HG03342 (cell line): ENCODE measurements around the gene ELMO1.
A peak's percentile ranks its signal among the peaks of the same experiment; 100 is the strongest.

Experiments
- ATAC-seq: cut with Tn5 transposase; IDR thresholded peaks from one replicate; pipeline ENCODE4 v1.9.1; 2021; ENCODE audit warnings: mild to moderate bottlenecking, moderate library complexity; ENCODE audit not compliant: unreplicated experiment

Gene ELMO1

DNA sequence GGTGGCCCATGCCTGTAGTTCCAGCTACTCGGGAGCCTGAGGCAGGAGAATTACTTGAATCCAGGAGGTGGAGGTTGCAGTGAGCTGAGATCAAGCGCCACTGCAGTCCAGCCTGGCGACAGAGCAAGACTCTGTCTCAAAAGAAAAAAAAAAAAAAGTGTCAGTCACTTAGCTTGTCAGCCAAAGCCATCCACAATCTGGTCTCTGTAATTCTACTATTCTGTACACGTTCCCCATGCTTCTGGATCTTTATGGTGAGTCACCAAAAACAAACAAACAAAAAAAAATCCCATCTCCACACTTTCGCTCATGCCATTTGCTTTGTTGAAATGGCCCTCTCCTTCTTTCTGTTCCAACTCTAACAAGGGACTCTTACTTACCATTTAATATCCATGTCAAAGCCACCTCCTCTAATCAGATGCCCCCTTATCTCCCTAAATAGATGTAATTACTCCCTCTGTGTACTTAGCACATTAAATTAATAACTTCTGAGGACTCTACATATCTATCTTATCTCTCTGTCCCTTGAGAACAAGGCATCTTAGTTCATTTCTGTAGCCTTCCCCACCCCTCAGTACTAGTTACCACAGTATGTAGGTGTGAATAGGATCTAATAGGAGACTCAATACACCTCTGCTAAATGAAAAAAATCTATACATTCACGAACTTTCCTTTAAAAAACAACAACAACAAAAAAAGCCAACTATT is 128.4 kb downstream of the ELMO1 start:
- ATAC-seq = no peak

DNA sequence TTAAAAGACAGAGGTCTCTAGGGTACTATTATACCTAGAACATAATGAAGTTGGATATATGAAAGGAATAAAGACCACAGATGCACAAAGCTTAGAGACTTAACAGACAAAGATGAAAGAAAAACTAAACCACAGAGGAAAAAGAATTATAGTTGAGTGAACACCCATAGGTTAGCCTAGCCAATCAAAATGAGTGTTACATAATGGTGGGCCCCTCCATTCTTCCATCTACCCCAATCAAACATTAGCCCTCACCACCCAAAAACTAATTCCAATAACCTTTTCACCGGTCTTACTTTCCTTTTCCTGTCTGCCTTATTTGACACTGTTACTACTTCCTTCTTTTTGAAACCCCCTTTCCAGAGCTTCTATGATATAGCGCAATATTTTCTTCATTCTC is 130.1 kb downstream of the ELMO1 start:
- no peak for ATAC-seq

GRCh38 chr7:37315772-37316715 is 132.6 kb downstream of the ELMO1 start:
- ATAC-seq = no peak

GRCh38 chr7:37312608-37313007 is 136.1 kb downstream of the ELMO1 start:
- ATAC-seq = no peak

DNA sequence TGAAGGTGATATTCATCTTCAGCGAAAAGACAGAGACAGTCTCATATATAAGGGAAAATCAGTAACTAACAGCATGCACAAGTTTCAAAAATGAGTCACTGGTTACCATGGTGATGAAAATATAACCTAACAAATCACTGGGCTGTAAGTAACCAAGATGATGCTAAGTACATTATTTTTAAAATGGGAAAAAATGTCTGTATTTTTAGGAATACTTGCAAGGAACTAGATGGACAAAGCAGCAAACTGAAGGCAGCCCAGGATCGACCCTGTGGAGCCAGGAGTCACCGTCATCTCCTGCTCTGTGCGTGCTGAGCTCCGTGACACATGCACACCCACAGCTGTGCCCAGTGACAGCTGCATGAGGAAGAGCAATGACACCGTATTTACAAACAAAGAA is 137.3 kb downstream of the ELMO1 start:
- peak; percentile 53 for ATAC-seq

- no peak for ATAC-seq
These were observed 138.2 kb downstream of the ELMO1 start for GRCh38 chr7:37310327-37311080.

DNA sequence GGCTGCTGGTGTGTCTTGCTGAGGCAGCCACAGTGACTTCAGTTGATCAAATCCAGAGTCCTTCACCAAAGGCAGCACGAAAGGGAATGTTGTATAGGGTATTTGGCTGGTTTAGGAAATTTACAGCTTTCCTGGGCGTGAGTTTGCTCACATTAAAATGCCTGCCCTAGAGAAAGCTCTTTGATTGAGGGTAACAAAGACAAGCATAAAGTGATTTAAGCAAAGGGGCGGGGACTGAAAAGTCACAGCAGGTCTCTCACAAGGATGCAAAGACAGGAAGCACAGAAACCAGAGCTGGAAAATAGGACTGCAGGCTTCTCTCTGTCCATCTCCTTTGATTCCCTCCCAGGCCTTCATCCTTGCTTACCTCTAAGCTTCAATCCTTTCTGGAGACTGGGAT is 139.2 kb downstream of the ELMO1 start:
- ATAC-seq = no peak

- ATAC-seq = no peak
These were observed 143.7 kb downstream of the ELMO1 start for GRCh38 chr7:37304921-37305320.

DNA sequence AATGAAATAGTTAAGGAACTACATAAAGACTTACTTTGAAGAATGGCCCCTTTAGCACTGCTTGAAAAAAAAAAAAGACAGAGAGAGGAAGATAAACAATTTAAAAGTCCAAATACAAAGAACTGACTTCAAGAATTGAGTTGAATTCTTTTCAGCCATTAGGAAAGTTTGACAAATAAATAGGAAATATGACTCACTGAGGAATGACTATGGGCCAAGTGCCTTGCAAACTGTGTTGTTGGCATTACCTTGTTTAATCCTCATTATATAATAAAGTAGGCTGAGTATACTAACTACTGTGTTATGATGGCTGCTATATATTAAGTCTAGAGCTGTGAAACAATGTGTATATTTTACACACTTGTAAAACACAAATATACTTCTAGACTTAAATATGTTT is 151.1 kb downstream of the ELMO1 start:
- no peak for ATAC-seq

GRCh38 chr7:37295401-37295800 is 153.3 kb downstream of the ELMO1 start:
- ATAC-seq = no peak

DNA sequence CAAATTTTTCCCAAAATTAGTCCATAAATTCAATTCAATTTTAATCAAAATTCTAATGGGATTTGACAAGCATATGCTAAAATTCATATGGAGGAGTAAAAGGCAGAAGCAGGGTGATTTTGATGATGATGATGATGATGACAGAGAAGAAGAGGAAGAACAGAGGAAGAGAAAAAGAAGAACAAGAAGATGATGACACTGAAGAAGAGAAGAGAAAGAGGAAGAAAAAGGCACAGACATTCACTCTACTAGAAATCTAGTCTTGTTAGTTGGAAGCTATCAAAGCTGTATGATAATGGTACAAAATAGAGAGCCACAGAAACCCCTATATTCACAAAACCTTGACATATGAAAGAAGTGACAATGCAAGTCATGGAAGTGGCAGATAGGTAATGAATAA is 157.9 kb downstream of the ELMO1 start:
- no peak for ATAC-seq

DNA sequence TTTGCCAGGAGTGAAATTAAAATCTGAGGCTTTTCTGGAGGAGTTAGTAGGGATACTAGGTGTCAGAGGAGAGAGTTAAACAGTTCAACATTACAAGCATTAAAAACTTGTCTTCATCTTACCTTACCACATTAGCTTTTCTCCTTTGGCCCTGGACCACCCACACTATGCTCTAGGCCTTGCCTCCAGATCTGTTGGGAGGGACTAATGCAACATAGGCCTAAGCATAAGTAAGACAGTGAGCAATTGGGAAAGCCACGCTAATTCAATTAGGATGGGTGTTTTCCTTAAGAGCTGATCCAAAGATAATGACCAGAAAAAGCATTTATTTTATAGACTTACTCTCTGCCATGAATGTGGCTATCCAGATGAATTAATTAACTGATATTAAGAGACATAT is 158.9 kb downstream of the ELMO1 start:
- ATAC-seq = no peak

DNA sequence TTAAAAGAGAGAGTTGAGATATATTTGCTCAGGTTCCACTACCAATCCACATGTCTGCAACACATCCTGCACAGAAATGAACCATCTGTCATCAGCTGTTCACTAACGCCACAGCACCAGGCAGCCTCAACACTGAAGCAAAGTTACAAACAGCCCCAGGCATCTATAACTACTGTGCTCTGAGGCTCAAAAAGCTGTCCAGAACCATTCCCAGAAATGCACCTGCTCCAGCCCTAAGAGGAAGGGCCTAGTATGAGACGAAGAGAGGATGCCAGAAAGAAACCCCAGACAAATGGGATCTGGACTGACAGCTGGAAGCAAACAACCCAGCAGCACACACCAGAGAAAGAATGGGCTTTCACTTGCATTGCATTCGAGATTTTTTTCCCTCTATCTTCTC is 159.3 kb downstream of the ELMO1 start:
- no peak for ATAC-seq

- no peak for ATAC-seq
These were observed 161.4 kb downstream of the ELMO1 start for GRCh38 chr7:37287131-37287855.

DNA sequence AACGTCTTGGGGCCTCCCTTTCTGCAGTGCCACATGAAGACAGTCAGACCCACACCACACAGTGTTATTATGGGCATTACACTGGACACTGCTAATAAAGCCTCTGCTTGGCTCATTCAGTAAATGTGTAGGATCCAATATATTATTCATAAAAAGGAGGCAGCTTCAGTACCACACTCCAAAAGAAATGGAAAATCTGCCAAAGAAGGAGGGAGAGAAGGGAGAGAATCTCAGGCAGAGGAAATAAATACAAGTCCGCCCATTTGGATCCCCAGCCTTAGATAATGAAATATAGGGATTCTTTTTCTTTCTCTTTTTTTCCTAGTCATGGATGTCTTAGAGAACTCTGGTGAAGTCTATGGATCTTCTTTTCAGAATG is 162.2 kb downstream of the ELMO1 start:
- ATAC-seq = no peak

DNA sequence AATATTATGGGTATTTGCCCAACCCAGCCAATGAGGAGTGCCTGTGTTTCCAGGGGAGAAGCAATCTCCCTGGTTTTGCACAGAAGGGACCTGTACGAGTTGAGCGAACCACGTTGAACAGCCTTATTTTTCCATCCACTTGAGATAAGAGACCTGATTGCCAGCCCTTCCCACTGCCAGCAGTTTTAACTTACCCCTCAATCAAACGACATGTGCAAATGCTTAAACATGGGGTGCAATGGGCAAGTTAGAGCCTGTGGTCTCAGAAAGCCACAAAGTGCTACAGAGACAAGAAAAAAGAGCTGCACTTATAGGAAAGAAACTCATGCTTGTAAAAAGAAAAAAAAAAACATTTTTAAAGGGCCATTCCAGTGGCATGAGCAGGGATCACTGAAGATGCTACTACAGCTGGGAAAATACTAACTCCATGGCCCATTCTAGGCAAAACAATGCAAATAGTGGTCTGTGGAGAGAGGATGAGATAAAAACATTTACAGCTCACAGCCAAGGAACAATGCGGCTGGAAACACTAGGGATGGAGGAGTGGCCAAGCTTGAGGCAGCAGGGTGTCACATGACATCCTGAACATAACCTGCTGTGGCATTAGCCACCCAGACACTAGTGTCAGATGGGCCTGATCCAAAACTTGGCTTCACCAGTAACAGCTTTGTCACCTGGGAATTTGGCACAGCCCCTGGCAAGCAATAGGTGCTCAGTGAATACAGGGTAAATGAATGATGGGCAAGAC is 162.8 kb downstream of the ELMO1 start:
- ATAC-seq = no peak

GRCh38 chr7:37284805-37285231 is 163.8 kb downstream of the ELMO1 start:
- no peak for ATAC-seq

DNA sequence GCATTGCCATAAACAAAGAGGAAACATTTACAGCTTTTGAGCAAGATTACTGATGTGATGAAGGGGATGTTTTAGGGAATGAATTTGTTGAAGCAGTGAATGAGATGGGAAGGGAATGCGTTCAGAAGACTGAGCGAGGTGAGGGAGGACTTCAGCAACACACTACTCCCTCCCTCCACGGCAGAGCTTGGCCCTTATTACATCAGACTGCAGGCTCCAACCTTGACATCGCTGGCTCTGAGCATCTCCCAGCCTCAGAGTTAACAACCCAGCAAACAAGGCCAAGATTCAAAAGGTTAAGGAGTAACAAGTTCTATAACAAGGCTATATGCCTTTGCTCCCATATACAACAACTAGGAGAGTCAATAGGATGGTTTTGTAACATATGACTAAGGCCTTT is 164.4 kb downstream of the ELMO1 start:
- no peak for ATAC-seq

DNA sequence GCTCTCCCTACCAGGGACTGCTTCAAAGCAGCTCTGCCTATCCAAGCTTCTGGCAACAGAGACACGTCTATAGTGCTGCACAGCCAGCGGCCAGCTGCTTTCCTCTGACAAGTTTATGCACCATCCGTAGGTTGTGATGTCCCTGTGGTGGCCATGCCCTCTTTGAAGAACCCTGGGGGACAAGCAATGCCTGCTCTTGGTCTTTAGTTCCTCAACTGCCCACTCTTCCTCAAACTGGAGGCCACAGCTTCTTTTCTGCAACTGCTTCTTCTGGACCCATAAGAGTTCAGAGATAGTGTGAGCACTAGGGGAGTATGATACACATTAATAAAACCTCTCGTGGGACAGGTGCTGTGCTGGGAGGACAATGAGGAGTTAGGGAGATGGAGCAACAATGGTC is 164.9 kb downstream of the ELMO1 start:
- no peak for ATAC-seq

DNA sequence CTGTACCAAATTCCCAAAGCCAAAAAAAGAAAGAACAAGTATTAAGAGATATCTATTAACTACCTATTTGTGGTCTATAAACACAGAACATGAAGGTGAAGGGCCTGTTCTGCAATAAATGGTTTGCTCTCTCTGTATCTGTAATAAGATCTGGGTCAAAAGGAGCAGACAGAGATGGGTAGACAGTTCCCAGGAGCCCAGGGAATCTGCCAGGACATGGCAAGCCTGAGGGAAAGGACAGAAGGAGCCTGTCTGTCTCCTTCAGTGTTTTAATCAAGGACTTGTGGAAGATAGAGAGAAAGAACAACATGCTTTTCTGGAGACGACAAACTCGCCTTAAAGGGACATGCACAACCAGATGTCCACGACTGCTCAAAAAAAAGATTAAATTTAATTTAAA is 165.7 kb downstream of the ELMO1 start:
- ATAC-seq = no peak
